Calu3 (cell line): Measurements from ENCODE around the gene MACROD2. TPM values are rescaled to one million over a fixed set of nuclear protein-coding genes. Genes with fewer than 3 reads are reported as not detected.

Experiments used
- BruUV-seq: library from RNA; stranded (reverse); fragments of 400-500 nt; replicated peaks from 2 replicates; lab custom pipeline; 2021; lab: Mats Ljungman, UMichigan
- CTCF ChIA-PET: fragments of 300-600 bp; sonication (Branson Sonifier 250); formaldehyde crosslinking; loops from one replicate; lab custom pipeline; 2022; ENCODE audit warnings: antibody characterized with exemption; lab: Charles Lee
- DNase-seq: peaks from one replicate; pipeline ENCODE4 v3.0.0; 2022
- H3K27ac Mint-ChIP-seq: one replicate; pipeline ENCODE4 v1.8.0; 2022; ENCODE audit warnings: mixed read lengths; ENCODE audit not compliant: unreplicated experiment
- H3K27me3 Mint-ChIP-seq: one replicate; pipeline ENCODE4 v1.8.0; 2022; ENCODE audit warnings: mixed read lengths; ENCODE audit not compliant: unreplicated experiment
- H3K36me3 Mint-ChIP-seq: one replicate; pipeline ENCODE4 v1.8.0; 2022; ENCODE audit warnings: mild to moderate bottlenecking, moderate library complexity, mixed read lengths; ENCODE audit not compliant: insufficient read depth, unreplicated experiment
- H3K4me1 Mint-ChIP-seq: one replicate; pipeline ENCODE4 v1.8.0; 2022; ENCODE audit warnings: mild to moderate bottlenecking, low read depth, mixed read lengths; ENCODE audit not compliant: unreplicated experiment
- H3K4me3 Mint-ChIP-seq: one replicate; pipeline ENCODE4 v1.8.0; 2022; ENCODE audit warnings: mild to moderate bottlenecking, low read depth, moderate library complexity, mixed read lengths; ENCODE audit not compliant: unreplicated experiment
- H3K9me3 Mint-ChIP-seq: one replicate; pipeline ENCODE4 v1.8.0; 2022; ENCODE audit warnings: low read depth, mixed read lengths; ENCODE audit not compliant: unreplicated experiment
- intact Hi-C: fragments of 100-400 bp; cut with micrococcal nuclease; formaldehyde crosslinking; loops from one replicate; pipeline ENCODE4 v1.10.0; 2022; ENCODE audit not compliant: unreplicated experiment
- total RNA-seq: library from RNA; stranded (reverse); gene quantifications from 2 replicates; pipeline ENCODE4 v1.2.3, GENCODE V29; 2022
- TF ChIP-seq, protein P1 (sequence below): fragments of 200-600 bp; IDR thresholded peaks from one replicate; pipeline ENCODE4 v1.8.0; 2022; ENCODE audit warnings: antibody characterized with exemption; ENCODE audit not compliant: unreplicated experiment

The MACROD2 gene
- total RNA-seq, 1 experiment from 2014 or later, result 29.4 TPM

DNA sequence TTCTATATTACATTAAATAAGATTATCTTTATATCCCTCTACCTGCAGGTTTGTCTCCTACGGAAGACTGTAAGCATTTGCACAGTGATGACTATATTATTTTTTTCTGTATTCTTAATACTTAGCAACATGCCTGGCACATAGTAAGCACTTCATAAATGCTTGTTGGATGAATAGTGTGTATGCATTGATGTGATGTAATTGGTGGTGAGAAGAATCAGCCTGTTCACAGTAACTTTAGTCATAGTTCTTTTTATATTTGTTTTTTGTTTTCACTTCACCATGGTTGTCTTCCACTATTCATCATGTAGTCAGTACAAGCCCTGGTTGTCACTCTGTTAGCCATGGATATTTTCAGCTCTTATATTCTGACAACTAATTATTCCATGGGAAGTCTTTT lies 526.1 kb downstream of the MACROD2 start:
- no peaks in the 10 kb centered on the region for H3K36me3 Mint-ChIP-seq
- H3K9me3 Mint-ChIP-seq, result no peaks in the 10 kb centered on the region
- H3K27ac Mint-ChIP-seq, result no peak overlapping the region
- H3K4me3 Mint-ChIP-seq, result no peak overlapping the region
- peaks cover 31% of the 10 kb centered on the region for H3K4me1 Mint-ChIP-seq
- no peaks in the 10 kb centered on the region for H3K27me3 Mint-ChIP-seq
- intact Hi-C loops, result no loop called here
- BruUV-seq, result no TSS peak
- DNase-seq, result no peak
- TF ChIP-seq, protein P1, sequence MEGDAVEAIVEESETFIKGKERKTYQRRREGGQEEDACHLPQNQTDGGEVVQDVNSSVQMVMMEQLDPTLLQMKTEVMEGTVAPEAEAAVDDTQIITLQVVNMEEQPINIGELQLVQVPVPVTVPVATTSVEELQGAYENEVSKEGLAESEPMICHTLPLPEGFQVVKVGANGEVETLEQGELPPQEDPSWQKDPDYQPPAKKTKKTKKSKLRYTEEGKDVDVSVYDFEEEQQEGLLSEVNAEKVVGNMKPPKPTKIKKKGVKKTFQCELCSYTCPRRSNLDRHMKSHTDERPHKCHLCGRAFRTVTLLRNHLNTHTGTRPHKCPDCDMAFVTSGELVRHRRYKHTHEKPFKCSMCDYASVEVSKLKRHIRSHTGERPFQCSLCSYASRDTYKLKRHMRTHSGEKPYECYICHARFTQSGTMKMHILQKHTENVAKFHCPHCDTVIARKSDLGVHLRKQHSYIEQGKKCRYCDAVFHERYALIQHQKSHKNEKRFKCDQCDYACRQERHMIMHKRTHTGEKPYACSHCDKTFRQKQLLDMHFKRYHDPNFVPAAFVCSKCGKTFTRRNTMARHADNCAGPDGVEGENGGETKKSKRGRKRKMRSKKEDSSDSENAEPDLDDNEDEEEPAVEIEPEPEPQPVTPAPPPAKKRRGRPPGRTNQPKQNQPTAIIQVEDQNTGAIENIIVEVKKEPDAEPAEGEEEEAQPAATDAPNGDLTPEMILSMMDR, result no peak
- CTCF ChIA-PET, result interaction anchor here (1.0 kb wide), 1 partner anchor 54 kb away, joined by 3 read pairs; no protein-coding TSS in a partner anchor

DNA sequence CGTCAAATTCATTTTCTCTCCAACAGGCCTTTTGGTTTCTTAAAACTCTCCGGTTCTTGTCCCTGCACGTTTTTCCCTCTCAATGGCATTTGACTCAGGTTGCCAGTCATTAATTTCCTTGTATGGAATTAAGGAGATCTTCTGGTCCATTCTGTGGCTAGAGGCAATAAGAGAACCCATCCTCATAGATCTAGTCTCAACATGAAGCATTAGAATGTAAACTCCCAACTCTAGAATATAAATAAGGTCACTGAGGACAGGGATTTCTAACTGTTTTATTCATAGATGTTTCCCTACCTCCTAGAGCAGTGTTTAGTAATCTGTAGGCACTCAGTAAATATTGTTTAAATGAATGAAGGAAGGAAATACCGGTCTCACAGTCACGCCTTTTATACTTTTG lies 527.3 kb downstream of the MACROD2 start:
- BruUV-seq, result no TSS peak
- DNase-seq, result no peak

DNA sequence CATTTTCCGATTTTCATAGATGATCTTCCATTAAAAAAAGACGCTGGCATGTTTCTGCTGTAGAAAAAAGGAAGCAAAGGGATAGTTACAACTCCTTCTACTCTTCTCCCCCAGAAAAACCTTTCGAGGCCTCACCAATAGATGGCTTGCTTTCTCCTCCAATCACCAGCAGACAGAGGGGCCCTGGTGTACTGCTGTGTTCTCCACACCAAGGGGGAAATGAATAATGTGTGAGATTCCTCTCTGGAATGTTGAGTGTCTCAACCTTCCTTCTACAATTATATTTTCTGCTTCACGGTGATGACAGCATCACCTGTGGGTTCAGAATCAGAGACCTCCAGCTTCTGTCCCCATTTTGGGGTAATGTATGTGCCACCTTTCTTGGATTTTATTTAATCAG lies 527.8 kb downstream of the MACROD2 start:
- no peak for DNase-seq
- H3K27me3 Mint-ChIP-seq, result no peaks in the 10 kb centered on the region
- peaks cover 31% of the 10 kb centered on the region for H3K4me1 Mint-ChIP-seq
- no peaks in the 10 kb centered on the region for H3K36me3 Mint-ChIP-seq
- no peak overlapping the region for H3K4me3 Mint-ChIP-seq
- TF ChIP-seq, protein P1, result no peak
- BruUV-seq, result no TSS peak
- H3K27ac Mint-ChIP-seq, result no peak overlapping the region
- H3K9me3 Mint-ChIP-seq, result no peaks in the 10 kb centered on the region
- intact Hi-C loops, result no loop called here
- CTCF ChIA-PET, result no interaction called here

More for the DNA sequence above, 527.3 kb downstream of the MACROD2 start:
- H3K36me3 Mint-ChIP-seq, result no peaks in the 10 kb centered on the region
- H3K27me3 Mint-ChIP-seq, result no peaks in the 10 kb centered on the region
- no peaks in the 10 kb centered on the region for H3K9me3 Mint-ChIP-seq
- peaks cover 31% of the 10 kb centered on the region for H3K4me1 Mint-ChIP-seq
- intact Hi-C loops, result no loop called here
- no peak overlapping the region for H3K27ac Mint-ChIP-seq
- no peak overlapping the region for H3K4me3 Mint-ChIP-seq
- TF ChIP-seq, protein P1, result no peak
- CTCF ChIA-PET, result no interaction called here

DNA sequence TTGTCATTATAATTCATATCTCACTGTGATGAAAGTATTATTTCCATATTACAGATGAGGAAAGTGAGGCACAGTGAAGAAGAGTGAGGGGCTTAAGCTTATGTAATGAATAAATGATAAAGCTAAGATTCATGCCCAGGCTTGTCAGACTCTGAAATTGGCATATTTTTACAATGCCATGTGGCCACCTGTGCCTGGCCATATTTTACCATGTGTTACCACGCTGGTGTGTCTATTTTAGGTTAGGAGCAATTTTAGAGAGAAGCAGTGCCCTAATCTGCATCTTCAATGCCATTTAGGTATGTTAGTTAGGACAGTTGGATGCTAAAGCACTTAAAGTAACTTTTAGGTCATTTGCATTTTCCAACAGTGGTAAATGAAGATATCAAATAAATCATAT lies 530.1 kb downstream of the MACROD2 start:
- Mint-ChIP-seq H3K4me1 (peaks cover 21% of the 10 kb centered on the region), H3K36me3 (no peaks in the 10 kb centered on the region), H3K4me3 (no peak overlapping the region), H3K9me3 (no peaks in the 10 kb centered on the region), H3K27ac (no peak overlapping the region), H3K27me3 (no peaks in the 10 kb centered on the region)
- DNase-seq, result no peak
- intact Hi-C loops, result no loop called here
- CTCF ChIA-PET, result no interaction called here
- TF ChIP-seq, protein P1, result no peak
- BruUV-seq, result no TSS peak
